ENCODE measurements around the gene NRIP1. TPM values are rescaled to one million over a fixed set of nuclear protein-coding genes. Genes with fewer than 3 reads are reported as not detected.
"Not testable (repeated sequence)": the region's sequence is repeated elsewhere in the genome, so short reads cannot be mapped to it uniquely, and the experiment has no call there.

Gene NRIP1
- total RNA-seq, 2 donors from 2014 or later = 49.5 to 89.3 TPM

- H3K4me1 ChIP-seq = no peaks in the 10 kb centered on the region
- intact Hi-C loops (cut with DNase I) = no loop called here
- no peak for DNase-seq
- no peak overlapping the region for H3K4me3 ChIP-seq
- H3K27ac ChIP-seq = no peak overlapping the region
- no peaks in the 10 kb centered on the region for H3K9me3 ChIP-seq
- H3K36me3 ChIP-seq = no peaks in the 10 kb centered on the region
- no peak overlapping the region for H3K9ac ChIP-seq (ENCODE audit: low read depth in 2 of 2, low read length in 2 of 2)
- no peaks in the 10 kb centered on the region for H3K27me3 ChIP-seq
- TF ChIP-seq CTCF (IDR thresholded peaks at IDR 0.05) = no peak
Measured at GRCh38 chr21:14943616-14944015, 121.2 kb downstream of the NRIP1 start.

- no peaks in the 10 kb centered on the region for H3K9me3 ChIP-seq
- no peaks in the 10 kb centered on the region for H3K27me3 ChIP-seq
- H3K36me3 ChIP-seq = no peaks in the 10 kb centered on the region
- DNase-seq = no peak
- H3K27ac ChIP-seq = no peak overlapping the region
- TF ChIP-seq CTCF (IDR thresholded peaks at IDR 0.05) = no peak
- intact Hi-C loops (cut with DNase I) = no loop called here
- no peaks in the 10 kb centered on the region for H3K4me1 ChIP-seq
- H3K4me3 ChIP-seq = no peak overlapping the region
- no peak overlapping the region for H3K9ac ChIP-seq (ENCODE audit: low read depth in 2 of 2, low read length in 2 of 2)
Measured at GRCh38 chr21:14942801-14943490, 121.9 kb downstream of the NRIP1 start.

- H3K4me3 ChIP-seq; H3K27ac ChIP-seq; H3K36me3 ChIP-seq; H3K27me3 ChIP-seq; H3K9me3 ChIP-seq; DNase-seq; H3K4me1 ChIP-seq; H3K9ac ChIP-seq (ENCODE audit: low read depth in 2 of 2, low read length in 2 of 2); intact Hi-C loops (cut with DNase I): not testable (repeated sequence)
Measured at GRCh38 chr21:14927324-14927723, 137.5 kb downstream of the NRIP1 start.

- intact Hi-C loops (cut with DNase I) = no loop called here
- Histone ChIP-seq H3K27ac (no peak overlapping the region), H3K9ac (ENCODE audit: low read depth in 2 of 2, low read length in 2 of 2) (no peak overlapping the region), H3K36me3 (no peaks in the 10 kb centered on the region), H3K27me3 (no peaks in the 10 kb centered on the region), H3K4me3 (no peak overlapping the region), H3K9me3 (no peaks in the 10 kb centered on the region), H3K4me1 (no peaks in the 10 kb centered on the region)
- DNase-seq = no peak
- TF ChIP-seq CTCF (IDR thresholded peaks at IDR 0.05) = no peak
Measured at GRCh38 chr21:14926186-14926585, 138.6 kb downstream of the NRIP1 start.

GRCh38 chr21:14923468-14923867 is 141.3 kb downstream of the NRIP1 start:
- intact Hi-C loops (cut with DNase I) = no loop called here
- Histone ChIP-seq H3K9ac (ENCODE audit: low read depth in 2 of 2, low read length in 2 of 2) (no peak overlapping the region), H3K27ac (no peak overlapping the region), H3K4me1 (no peaks in the 10 kb centered on the region), H3K27me3 (no peaks in the 10 kb centered on the region), H3K36me3 (no peaks in the 10 kb centered on the region), H3K9me3 (no peaks in the 10 kb centered on the region), H3K4me3 (no peak overlapping the region)
- DNase-seq = no peak
- TF ChIP-seq CTCF (IDR thresholded peaks at IDR 0.05) = no peak

- TF ChIP-seq CTCF (IDR thresholded peaks at IDR 0.05) = no peak
- no peaks in the 10 kb centered on the region for H3K4me1 ChIP-seq
- DNase-seq = no peak
- no peaks in the 10 kb centered on the region for H3K36me3 ChIP-seq
- H3K9me3 ChIP-seq = no peaks in the 10 kb centered on the region
- H3K27ac ChIP-seq = no peak overlapping the region
- no peak overlapping the region for H3K9ac ChIP-seq (ENCODE audit: low read depth in 2 of 2, low read length in 2 of 2)
- H3K27me3 ChIP-seq = no peaks in the 10 kb centered on the region
- no peak overlapping the region for H3K4me3 ChIP-seq
- intact Hi-C loops (cut with DNase I) = no loop called here
Measured at GRCh38 chr21:14922980-14923379, 141.8 kb downstream of the NRIP1 start.

Measured in colonic mucosa (tissue), 4 donors.